IPS-NIHi11 (cell line): Measurements from ENCODE around the gene AGAP1.

ENCODE experiments used
- DNase-seq: peaks from one replicate; pipeline ENCODE4 v3.0.0; 2012; ENCODE audit warnings: mixed read lengths, low spot score

AGAP1 gene

GRCh38 chr2:236105955-236106607 is 612.2 kb downstream of the AGAP1 start:
- no peak for DNase-seq

DNA sequence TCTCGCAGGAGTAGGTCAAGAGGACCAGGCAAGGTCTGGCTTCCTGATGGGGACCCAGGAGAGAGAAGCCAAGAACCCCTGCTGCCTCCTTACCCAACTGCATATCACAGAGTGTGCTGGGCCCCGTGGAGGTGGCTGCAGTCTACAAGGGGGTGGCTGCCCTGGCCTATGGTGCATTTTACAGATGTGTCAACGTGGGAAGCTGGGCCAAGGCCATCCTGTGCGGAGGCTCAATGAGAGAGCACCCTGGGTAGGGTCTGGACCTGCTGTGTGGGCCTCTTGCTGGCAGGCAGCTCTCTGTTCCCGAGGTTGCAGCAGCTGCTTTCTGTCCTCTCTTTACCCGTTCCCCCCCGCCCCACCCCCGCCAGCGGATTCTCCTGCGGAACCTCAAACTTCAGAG is 612.9 kb downstream of the AGAP1 start:
- no peak for DNase-seq

GRCh38 chr2:236107536-236107935 is 613.7 kb downstream of the AGAP1 start:
- no peak for DNase-seq

DNA sequence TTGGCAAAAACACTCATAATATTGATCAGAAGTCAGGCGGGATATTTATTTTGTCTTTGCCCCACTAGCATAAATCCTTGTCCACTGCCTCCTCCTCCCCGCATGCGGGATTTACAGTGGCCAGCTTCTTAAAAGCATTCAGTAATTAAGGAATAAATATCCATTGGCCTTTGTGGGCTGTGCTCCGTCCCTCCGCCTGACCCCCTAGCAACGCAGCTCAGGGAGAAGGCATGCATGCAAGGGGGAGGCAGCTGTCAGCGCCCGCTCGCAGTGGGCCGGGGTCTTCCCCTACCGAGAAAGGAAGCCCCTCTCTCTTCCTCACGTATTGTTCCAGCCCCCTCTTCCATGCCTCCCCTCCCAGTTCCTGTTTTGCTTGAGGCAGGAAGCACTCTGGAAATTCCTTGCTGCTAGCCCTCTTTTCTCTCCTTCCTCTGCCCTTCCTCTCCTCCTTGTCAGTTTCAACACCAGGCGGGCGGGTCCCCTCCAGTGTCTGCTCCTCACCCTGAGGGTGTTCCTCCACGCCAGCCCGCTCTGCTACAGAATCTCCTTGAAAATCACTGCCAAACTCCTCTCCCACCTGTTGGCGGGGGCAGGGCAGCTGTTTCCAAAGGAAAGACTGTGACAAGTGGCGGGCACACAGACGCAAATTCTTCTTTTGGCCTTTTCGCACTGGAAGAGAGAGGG is 614.2 kb downstream of the AGAP1 start:
- peak; percentile 48 for DNase-seq

DNA sequence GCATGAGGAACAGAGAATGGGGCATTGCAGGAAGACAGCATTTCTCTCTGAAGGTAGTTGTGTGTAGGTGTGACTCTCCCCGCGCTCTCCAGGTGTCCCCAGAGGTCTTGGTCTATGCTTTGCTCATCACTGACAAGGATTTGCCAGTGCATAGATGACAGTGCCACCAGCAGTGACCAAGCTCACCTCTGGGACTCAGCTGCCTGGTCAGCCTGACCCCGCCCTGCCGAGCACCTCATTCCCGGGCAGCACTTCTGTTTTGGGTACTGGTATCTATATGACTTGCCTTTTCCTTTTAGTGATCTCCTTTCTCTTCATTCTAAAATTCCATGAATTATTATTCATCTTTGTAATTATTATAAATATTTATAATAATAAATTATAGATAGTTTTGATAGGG is 615.2 kb downstream of the AGAP1 start:
- DNase-seq, result no peak

- DNase-seq, result no peak
These were observed 615.6 kb downstream of the AGAP1 start for GRCh38 chr2:236109473-236109872.

- no peak for DNase-seq
These were observed 618.6 kb downstream of the AGAP1 start for GRCh38 chr2:236112466-236112865.

- no peak for DNase-seq
These were observed 619.6 kb downstream of the AGAP1 start for GRCh38 chr2:236113425-236113824.

- no peak for DNase-seq
These were observed 620.1 kb downstream of the AGAP1 start for GRCh38 chr2:236113948-236114347.

DNA sequence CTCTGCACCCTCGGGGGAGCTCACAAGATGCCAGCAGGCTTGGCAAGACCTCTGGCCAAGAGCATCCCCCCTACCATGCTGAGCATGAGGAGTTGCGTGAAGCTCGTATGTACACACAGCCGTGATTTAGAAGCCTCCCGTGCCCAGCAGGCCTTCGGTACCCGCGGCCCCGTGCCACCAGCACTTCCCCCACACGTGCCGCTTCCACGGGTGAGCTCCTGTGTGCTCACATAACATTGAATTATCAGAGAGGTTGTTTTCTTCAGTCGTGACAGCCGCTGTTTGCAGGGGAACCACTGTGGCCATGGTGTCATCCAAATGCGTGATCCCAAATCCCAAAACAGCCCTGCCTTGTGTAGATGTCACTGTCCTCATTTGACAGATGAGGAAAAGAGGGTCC is 621.1 kb downstream of the AGAP1 start:
- no peak for DNase-seq

- no peak for DNase-seq
These were observed 623.6 kb downstream of the AGAP1 start for GRCh38 chr2:236117401-236117800.

GRCh38 chr2:236117861-236118269 is 624.0 kb downstream of the AGAP1 start:
- no peak for DNase-seq

GRCh38 chr2:236119003-236119402 is 625.2 kb downstream of the AGAP1 start:
- no peak for DNase-seq

- DNase-seq, result no peak
These were observed 625.6 kb downstream of the AGAP1 start for GRCh38 chr2:236119476-236119875.

- DNase-seq, result no peak
These were observed 626.3 kb downstream of the AGAP1 start for GRCh38 chr2:236120141-236120601.

GRCh38 chr2:236120829-236121228 is 627.0 kb downstream of the AGAP1 start:
- DNase-seq, result no peak

- no peak for DNase-seq
These were observed 627.7 kb downstream of the AGAP1 start for GRCh38 chr2:236121546-236121945.

DNA sequence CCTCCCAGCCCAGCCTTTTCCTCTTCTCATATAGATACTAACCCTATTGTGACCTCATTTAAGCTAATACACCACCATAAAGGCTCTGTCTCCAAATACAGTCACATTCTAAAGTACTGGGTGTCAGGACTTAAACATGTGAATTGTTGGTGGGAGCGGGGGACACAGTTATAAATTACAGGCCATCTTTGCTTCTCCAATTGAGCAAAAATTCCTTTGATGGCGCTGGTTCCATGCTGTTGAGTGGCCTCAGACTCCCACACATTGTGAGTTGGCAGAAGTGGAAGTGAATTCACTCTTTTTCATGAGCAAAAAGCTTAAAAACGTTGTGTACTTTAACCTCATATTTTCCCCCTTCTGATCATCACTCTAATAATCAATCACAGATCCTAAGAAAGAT is 628.4 kb downstream of the AGAP1 start:
- DNase-seq, result no peak

DNA sequence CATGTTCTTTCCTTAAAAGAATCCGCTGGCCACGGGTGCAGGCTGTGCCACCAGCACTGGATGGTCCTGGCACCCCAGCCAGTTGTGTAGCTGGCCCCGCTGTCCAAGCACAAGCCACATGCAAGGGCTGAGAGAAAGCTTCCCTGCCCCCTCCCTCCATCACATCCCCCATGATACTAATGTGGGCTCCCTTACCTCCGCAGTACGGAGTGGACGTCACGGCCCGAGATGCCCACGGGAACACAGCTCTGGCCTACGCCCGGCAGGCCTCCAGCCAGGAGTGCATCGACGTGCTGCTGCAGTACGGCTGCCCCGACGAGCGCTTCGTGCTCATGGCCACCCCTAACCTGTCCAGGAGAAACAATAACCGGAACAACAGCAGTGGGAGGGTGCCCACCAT is 629.9 kb downstream of the AGAP1 start:
- no peak for DNase-seq

DNA sequence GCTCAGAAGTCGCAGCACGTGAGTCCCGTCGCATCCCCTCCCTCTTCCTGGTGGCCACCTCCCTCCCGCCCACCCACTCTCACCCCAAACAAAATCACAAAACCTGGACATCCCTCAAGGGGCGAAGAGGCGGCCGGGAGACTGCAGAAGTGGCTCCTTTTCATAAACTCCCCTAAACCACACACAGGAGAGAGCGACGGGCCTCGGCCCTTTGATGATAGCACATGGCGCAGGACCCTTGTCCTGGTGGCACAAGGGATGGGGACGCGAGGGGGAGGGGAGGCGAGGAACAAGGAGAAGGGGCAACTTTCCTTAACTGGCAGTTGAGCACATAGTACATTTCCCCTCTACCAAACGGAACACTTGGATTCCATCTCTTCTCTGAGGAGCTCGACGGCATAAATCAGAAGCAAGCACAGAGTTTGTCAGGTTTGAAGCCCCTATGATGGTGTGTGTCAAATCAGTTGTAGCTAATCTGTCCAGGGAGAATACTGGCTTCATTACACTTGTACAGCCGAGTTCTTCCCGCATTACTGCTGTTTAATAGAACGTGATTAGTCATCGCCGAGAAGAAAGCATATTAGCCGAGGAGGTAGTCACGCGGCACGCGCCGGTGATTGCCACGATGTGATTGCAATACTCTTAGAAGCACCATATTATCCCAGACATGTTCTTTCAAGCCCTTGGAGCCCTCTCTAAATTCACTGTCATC is 630.5 kb downstream of the AGAP1 start:
- no peak for DNase-seq

DNA sequence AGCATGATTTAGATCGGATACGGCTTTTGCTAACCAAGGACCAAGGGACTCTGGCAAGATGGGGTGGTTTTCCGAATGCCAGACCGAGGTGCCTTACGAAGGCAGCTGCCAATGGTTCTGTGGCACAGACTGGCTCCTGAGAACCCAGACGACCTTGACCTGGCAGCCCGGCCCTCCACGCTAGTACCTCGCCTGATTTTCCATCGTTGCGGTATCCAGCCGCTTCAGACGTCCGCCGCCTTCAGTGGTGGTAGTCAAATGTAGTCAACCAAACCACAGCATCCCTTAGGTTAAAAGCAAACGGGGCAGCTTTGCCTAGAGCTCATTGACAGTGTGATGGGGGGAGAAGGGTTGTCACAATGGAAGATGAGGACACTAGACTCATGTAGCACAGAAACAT is 631.7 kb downstream of the AGAP1 start:
- no peak for DNase-seq

DNA sequence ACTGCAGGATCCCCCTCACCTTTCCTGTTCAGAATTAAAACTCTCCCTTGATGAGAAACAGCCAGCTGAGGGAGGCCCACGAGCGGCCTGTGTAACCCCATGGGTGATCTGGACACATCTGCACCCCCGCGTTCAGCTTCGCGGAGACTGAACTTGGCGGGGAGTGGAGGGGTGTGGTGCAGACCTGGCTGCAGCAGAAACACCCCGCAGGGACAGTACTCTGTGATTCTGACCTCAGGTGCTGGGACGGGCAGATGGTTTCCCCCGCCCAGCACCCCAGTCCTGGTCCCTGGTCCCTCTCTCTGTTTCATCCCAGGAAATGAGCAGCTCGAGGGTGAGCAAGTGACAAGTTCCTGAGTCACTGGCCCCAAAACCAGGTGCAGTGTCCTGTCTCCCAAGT is 633.2 kb downstream of the AGAP1 start:
- DNase-seq, result no peak

GRCh38 chr2:236128321-236128720 is 634.5 kb downstream of the AGAP1 start:
- no peak for DNase-seq
